Measurements from ENCODE around the gene GSDMA.

The GSDMA gene

GRCh38 chr17:39963829-39964228 is 1.0 kb downstream of the GSDMA start:
- peak; percentile 40 for DNase-seq

- no peak for DNase-seq
Observed at GRCh38 chr17:39965017-39965699, 2.4 kb downstream of the GSDMA start.

- DNase-seq = no peak
Observed at GRCh38 chr17:39966771-39967170, 4.0 kb downstream of the GSDMA start.

GRCh38 chr17:39968761-39969160 is 6.0 kb downstream of the GSDMA start:
- no peak for DNase-seq

- no peak for DNase-seq
Observed at GRCh38 chr17:39969375-39969774, 6.6 kb downstream of the GSDMA start.

GRCh38 chr17:39970157-39970692 is 7.4 kb downstream of the GSDMA start:
- DNase-seq = no peak

GRCh38 chr17:39971076-39971603 is 8.3 kb downstream of the GSDMA start:
- no peak for DNase-seq

GRCh38 chr17:39972271-39972670 is 9.5 kb downstream of the GSDMA start:
- peak; percentile 56 for DNase-seq

GRCh38 chr17:39973496-39973895 is 10.7 kb downstream of the GSDMA start:
- no peak for DNase-seq

- no peak for DNase-seq
Observed at GRCh38 chr17:39974433-39974832, 11.6 kb downstream of the GSDMA start.

GRCh38 chr17:39975801-39976200 is 13.0 kb downstream of the GSDMA start:
- DNase-seq = no peak

GRCh38 chr17:39979016-39979670 is 16.3 kb downstream of the GSDMA start:
- no peak for DNase-seq

GRCh38 chr17:39979893-39980350 is 17.1 kb downstream of the GSDMA start:
- peak; percentile 35 for DNase-seq

GRCh38 chr17:39980351-39981206 is 17.8 kb downstream of the GSDMA start, which contains the start of gene PSMD3:
PSMD3 (plus strand) TSS chr17:39980807; CDS start chr17:39980971, 164 bp downstream.
- DNase-seq = peak; percentile 98

- DNase-seq = no peak
Observed at GRCh38 chr17:39981207-39981741, 18.5 kb downstream of the GSDMA start.

- no peak for DNase-seq
Observed at GRCh38 chr17:39981766-39982375, 19.1 kb downstream of the GSDMA start.

GRCh38 chr17:39988206-39988810 is 25.5 kb downstream of the GSDMA start:
- DNase-seq = no peak

GRCh38 chr17:39994448-39994847 is 31.6 kb downstream of the GSDMA start:
- no peak for DNase-seq

- no peak for DNase-seq
Observed at GRCh38 chr17:39995438-39995837, 32.6 kb downstream of the GSDMA start.

- DNase-seq = no peak
Observed at GRCh38 chr17:39996162-39996561, 33.4 kb downstream of the GSDMA start.

GRCh38 chr17:39996800-39997199 is 34.0 kb downstream of the GSDMA start:
- no peak for DNase-seq

GRCh38 chr17:39997543-39997942 is 34.7 kb downstream of the GSDMA start:
- no peak for DNase-seq
